Stomach (tissue), 4 donors: ENCODE data around the gene IL1R2.

Experiments used
- EP300 ChIP-seq: sonication (generic); formaldehyde crosslinking; IDR thresholded peaks from one replicate; pipeline ENCODE4 v1.6.1; 2017; ENCODE audit warnings: antibody characterized with exemption
- POLR2A ChIP-seq, 4 donors: fragments of 450-650 bp; IDR thresholded peaks; one replicate each; pipeline ENCODE4 v1.6.1; 2016; ENCODE audit warnings: antibody characterized with exemption in 4 of 4, control low read depth in 2 of 4, mild to moderate bottlenecking in 1 of 4, moderate library complexity in 1 of 4
- TF ChIP-seq, protein P1 (sequence below), 7 experiments: fragments of 450-650 bp in 4 of 7; fragments of 200-600 bp in 3 of 7; sonication (generic) in 3 of 7; IDR thresholded peaks; one replicate each; pipeline ENCODE4 v1.5.1; 2016 to 2019; ENCODE audit warnings: antibody characterized with exemption in 7 of 7, control low read depth in 2 of 7, mild to moderate bottlenecking in 1 of 7

GRCh38 chr2:102059151-102059550, 67.4 kb downstream of the IL1R2 start:
- TF ChIP-seq POLR2A (IDR thresholded peaks at IDR 0.05) (no peak), EP300 (no peak)
- TF ChIP-seq, protein P1, sequence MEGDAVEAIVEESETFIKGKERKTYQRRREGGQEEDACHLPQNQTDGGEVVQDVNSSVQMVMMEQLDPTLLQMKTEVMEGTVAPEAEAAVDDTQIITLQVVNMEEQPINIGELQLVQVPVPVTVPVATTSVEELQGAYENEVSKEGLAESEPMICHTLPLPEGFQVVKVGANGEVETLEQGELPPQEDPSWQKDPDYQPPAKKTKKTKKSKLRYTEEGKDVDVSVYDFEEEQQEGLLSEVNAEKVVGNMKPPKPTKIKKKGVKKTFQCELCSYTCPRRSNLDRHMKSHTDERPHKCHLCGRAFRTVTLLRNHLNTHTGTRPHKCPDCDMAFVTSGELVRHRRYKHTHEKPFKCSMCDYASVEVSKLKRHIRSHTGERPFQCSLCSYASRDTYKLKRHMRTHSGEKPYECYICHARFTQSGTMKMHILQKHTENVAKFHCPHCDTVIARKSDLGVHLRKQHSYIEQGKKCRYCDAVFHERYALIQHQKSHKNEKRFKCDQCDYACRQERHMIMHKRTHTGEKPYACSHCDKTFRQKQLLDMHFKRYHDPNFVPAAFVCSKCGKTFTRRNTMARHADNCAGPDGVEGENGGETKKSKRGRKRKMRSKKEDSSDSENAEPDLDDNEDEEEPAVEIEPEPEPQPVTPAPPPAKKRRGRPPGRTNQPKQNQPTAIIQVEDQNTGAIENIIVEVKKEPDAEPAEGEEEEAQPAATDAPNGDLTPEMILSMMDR (IDR thresholded peaks at IDR 0.05) = no peak
